ENCODE data around the gene GALNT9. TPM values are rescaled to one million over a fixed set of nuclear protein-coding genes. Genes with fewer than 3 reads are reported as not detected.

Gene GALNT9
- polyA plus RNA-seq, 1 of the 3 experiments (the other 2 are of a cell fraction), result not detected

DNA sequence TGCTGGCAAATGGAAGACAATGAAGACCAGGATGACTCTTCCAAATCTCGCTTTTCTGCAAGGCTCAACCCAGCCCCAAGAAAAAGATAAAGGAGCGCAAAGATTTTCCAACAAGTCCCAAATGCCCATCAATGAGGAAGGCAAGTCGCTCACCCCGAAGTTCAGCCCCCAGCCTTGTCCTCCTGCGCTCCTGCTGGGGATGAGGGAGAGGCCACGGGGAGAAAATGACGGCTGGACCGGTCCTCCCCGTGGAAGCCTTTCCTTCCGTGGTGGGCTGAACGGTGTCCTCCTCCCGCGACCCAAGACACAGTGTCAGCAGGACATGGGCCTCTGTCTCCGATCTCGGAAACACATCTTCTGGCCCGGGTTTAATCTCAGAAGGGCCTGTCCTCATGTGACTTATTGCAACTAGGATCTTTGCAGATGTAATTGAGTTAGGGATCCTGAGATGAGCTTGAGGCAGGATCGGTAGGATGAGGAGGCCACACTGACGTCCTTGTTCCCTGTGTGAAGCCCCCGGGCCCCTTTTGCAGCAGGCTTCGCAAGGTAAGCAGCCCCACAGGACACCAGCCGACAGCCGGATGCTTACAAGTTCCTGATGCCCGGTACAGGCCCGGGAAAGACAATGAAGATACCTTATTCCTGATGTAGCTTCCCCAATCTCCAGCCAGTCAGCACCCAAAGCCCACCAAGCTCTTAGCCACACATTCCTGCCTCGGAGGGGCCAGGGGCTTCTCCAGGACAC is 64.2 kb downstream of the GALNT9 start:
- no peak overlapping the region for H3K4me2 ChIP-seq
- H3K9me2 ChIP-seq, result no peaks in the 10 kb centered on the region
- H4K20me1 ChIP-seq (ENCODE audit: insufficient read depth), result no peaks in the 10 kb centered on the region
- H3F3A ChIP-seq (replicated peaks; ENCODE audit: insufficient read depth), result no peaks in the 10 kb centered on the region
- no peak overlapping the region for H3K4me3 ChIP-seq (ENCODE audit: low read depth in 2 of 2, low read length in 1 of 2)
- H3K4me1 ChIP-seq (ENCODE audit: control insufficient read depth in 1 of 2, insufficient read depth in 2 of 2, low read depth in 1 of 2, low read length in 1 of 2), result no peaks in the 10 kb centered on the region
- WGBS (ENCODE audit: low lambda C conversion rate), result 45% methylated on average over 17 of the region's 25 CpGs
- H3K9me3 ChIP-seq, result no peaks in the 10 kb centered on the region
- no peak for DNase-seq
- H2AFZ ChIP-seq (ENCODE audit: low read depth), result no peak overlapping the region
- no peaks in the 10 kb centered on the region for H3K79me2 ChIP-seq (ENCODE audit: insufficient read depth)
- no peaks in the 10 kb centered on the region for H3K36me3 ChIP-seq (replicated peaks in 1 of 2; ENCODE audit: control insufficient read depth in 1 of 2, insufficient read depth in 2 of 2, low read length in 1 of 2)
- no peak overlapping the region for H3K27ac ChIP-seq (ENCODE audit: low read depth in 2 of 2, low read length in 1 of 2)
- POLR2A ChIA-PET, result no interaction called here
- TF ChIP-seq NRF1 (IDR thresholded peaks at IDR 0.05; ENCODE audit: low read depth, low read length), result no peak
- TF ChIP-seq GATA2 (CRISPR knock-in tag; IDR thresholded peaks at IDR 0.05), result no peak
- no peak for TF ChIP-seq EP300 (IDR thresholded peaks at IDR 0.05; ENCODE audit: borderline replicate concordance in 1 of 2, low read depth in 1 of 2, low read length in 1 of 2)
- no peak for TF ChIP-seq RAD21 (IDR thresholded peaks at IDR 0.05; ENCODE audit: low read length)
- TF ChIP-seq TCF12 (IDR thresholded peaks at IDR 0.05), result no peak
- TF ChIP-seq, protein P1, sequence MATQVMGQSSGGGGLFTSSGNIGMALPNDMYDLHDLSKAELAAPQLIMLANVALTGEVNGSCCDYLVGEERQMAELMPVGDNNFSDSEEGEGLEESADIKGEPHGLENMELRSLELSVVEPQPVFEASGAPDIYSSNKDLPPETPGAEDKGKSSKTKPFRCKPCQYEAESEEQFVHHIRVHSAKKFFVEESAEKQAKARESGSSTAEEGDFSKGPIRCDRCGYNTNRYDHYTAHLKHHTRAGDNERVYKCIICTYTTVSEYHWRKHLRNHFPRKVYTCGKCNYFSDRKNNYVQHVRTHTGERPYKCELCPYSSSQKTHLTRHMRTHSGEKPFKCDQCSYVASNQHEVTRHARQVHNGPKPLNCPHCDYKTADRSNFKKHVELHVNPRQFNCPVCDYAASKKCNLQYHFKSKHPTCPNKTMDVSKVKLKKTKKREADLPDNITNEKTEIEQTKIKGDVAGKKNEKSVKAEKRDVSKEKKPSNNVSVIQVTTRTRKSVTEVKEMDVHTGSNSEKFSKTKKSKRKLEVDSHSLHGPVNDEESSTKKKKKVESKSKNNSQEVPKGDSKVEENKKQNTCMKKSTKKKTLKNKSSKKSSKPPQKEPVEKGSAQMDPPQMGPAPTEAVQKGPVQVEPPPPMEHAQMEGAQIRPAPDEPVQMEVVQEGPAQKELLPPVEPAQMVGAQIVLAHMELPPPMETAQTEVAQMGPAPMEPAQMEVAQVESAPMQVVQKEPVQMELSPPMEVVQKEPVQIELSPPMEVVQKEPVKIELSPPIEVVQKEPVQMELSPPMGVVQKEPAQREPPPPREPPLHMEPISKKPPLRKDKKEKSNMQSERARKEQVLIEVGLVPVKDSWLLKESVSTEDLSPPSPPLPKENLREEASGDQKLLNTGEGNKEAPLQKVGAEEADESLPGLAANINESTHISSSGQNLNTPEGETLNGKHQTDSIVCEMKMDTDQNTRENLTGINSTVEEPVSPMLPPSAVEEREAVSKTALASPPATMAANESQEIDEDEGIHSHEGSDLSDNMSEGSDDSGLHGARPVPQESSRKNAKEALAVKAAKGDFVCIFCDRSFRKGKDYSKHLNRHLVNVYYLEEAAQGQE (IDR thresholded peaks at IDR 0.05; ENCODE audit: low read depth, low read length), result no peak
- TF ChIP-seq POLR2AphosphoS5 (IDR thresholded peaks at IDR 0.05; ENCODE audit: low read depth, low read length), result no peak
- no peak for TF ChIP-seq JUND (IDR thresholded peaks at IDR 0.05)
- TF ChIP-seq, protein P2, sequence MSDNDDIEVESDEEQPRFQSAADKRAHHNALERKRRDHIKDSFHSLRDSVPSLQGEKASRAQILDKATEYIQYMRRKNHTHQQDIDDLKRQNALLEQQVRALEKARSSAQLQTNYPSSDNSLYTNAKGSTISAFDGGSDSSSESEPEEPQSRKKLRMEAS (IDR thresholded peaks at IDR 0.05; ENCODE audit: low read depth), result no peak
- TF ChIP-seq, protein P3, sequence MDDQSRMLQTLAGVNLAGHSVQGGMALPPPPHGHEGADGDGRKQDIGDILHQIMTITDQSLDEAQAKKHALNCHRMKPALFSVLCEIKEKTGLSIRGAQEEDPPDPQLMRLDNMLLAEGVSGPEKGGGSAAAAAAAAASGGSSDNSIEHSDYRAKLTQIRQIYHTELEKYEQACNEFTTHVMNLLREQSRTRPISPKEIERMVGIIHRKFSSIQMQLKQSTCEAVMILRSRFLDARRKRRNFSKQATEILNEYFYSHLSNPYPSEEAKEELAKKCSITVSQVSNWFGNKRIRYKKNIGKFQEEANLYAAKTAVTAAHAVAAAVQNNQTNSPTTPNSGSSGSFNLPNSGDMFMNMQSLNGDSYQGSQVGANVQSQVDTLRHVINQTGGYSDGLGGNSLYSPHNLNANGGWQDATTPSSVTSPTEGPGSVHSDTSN (IDR thresholded peaks at IDR 0.05), result no peak
- no peak for TF ChIP-seq RXRA (IDR thresholded peaks at IDR 0.05; ENCODE audit: borderline replicate concordance, low read depth)
- TF ChIP-seq TAF1 (IDR thresholded peaks at IDR 0.05; ENCODE audit: borderline replicate concordance, low read depth, low read length), result no peak
- no peak for TF ChIP-seq EZH2phosphoT487 (IDR thresholded peaks at IDR 0.05; ENCODE audit: borderline replicate concordance, low read depth)
- no peak for TF ChIP-seq FOXJ3 (CRISPR knock-in tag; IDR thresholded peaks at IDR 0.05)
- TF ChIP-seq, protein P4, sequence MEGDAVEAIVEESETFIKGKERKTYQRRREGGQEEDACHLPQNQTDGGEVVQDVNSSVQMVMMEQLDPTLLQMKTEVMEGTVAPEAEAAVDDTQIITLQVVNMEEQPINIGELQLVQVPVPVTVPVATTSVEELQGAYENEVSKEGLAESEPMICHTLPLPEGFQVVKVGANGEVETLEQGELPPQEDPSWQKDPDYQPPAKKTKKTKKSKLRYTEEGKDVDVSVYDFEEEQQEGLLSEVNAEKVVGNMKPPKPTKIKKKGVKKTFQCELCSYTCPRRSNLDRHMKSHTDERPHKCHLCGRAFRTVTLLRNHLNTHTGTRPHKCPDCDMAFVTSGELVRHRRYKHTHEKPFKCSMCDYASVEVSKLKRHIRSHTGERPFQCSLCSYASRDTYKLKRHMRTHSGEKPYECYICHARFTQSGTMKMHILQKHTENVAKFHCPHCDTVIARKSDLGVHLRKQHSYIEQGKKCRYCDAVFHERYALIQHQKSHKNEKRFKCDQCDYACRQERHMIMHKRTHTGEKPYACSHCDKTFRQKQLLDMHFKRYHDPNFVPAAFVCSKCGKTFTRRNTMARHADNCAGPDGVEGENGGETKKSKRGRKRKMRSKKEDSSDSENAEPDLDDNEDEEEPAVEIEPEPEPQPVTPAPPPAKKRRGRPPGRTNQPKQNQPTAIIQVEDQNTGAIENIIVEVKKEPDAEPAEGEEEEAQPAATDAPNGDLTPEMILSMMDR (IDR thresholded peaks at IDR 0.05), result no peak
- TF ChIP-seq NFIC (IDR thresholded peaks at IDR 0.05; ENCODE audit: borderline replicate concordance), result no peak
- TF ChIP-seq YY1 (IDR thresholded peaks at IDR 0.05; ENCODE audit: low read depth), result no peak
- no peak for TF ChIP-seq MXI1 (IDR thresholded peaks at IDR 0.05; ENCODE audit: low read depth, low read length)
- TF ChIP-seq ELF1 (IDR thresholded peaks at IDR 0.05), result no peak
- H3K27me3 ChIP-seq (ENCODE audit: insufficient read depth), result peaks cover 95% of the 10 kb centered on the region
- CTCF ChIA-PET, result no interaction called here
- no peak overlapping the region for H3K9ac ChIP-seq

All from SK-N-SH (cell line).